Activated T-helper 2 cell treated with anti-CD3 and anti-CD28 coated beads, Interferon-gamma antibody, Interleukin-2, Interleukin-4, amounts not matched to agents 10 μg/mL and 5 μg/mL and 100 μg/mL, durations not matched to agents 14 hours and 24 hours and 36 hours (primary cell): ENCODE results near the gene RNF19B. TPM values are rescaled to one million over a fixed set of nuclear protein-coding genes. Genes with fewer than 3 reads are reported as not detected.
"Not testable (repeated sequence)": the region's sequence is repeated elsewhere in the genome, so short reads cannot be mapped to it uniquely, and the experiment has no call there.

Experiments
- DNase-seq: peaks from one replicate; pipeline ENCODE4 v3.0.0; 2021; ENCODE audit warnings: low spot score
- H3K27ac Mint-ChIP-seq: one replicate; pipeline ENCODE4 v1.8.0; 2021; ENCODE audit warnings: mixed read lengths
- H3K27me3 Mint-ChIP-seq: one replicate; pipeline ENCODE4 v1.8.0; 2021; ENCODE audit warnings: low read depth, mixed read lengths
- H3K36me3 Mint-ChIP-seq: one replicate; pipeline ENCODE4 v1.8.0; 2021; ENCODE audit warnings: low read depth, mixed read lengths
- H3K4me1 Mint-ChIP-seq: one replicate; pipeline ENCODE4 v1.8.0; 2021; ENCODE audit warnings: low read depth, mixed read lengths
- H3K4me3 Mint-ChIP-seq: one replicate; pipeline ENCODE4 v1.8.0; 2021; ENCODE audit warnings: low read depth, mild to moderate bottlenecking, moderate library complexity, mixed read lengths
- H3K9me3 Mint-ChIP-seq: one replicate; pipeline ENCODE4 v1.8.0; 2021; ENCODE audit warnings: mixed read lengths
- intact Hi-C: fragments of 100-400 bp; cut with micrococcal nuclease; formaldehyde crosslinking; loops from one replicate; pipeline ENCODE4 v1.15.1; 2023
- total RNA-seq: library from RNA; stranded (reverse); gene quantifications from 2 replicates; pipeline ENCODE4 v1.2.3, GENCODE V29; 2022

RNF19B gene
- total RNA-seq, 1 donor from 2014 or later, result 50.4 TPM

GRCh38 chr1:32915766-32916706 lies 48.6 kb downstream of the RNF19B start:
- Mint-ChIP-seq H3K4me1 (peaks cover 14% of the 10 kb centered on the region), H3K36me3 (no peaks in the 10 kb centered on the region), H3K27ac (no peak overlapping the region), H3K9me3 (no peaks in the 10 kb centered on the region), H3K27me3 (peaks cover 16% of the 10 kb centered on the region), H3K4me3 (no peak overlapping the region)
- intact Hi-C loops, result no loop called here
- DNase-seq, result no peak

- Mint-ChIP-seq H3K4me3 (no peak overlapping the region), H3K27ac (no peak overlapping the region), H3K27me3 (peaks cover 11% of the 10 kb centered on the region), H3K4me1 (no peaks in the 10 kb centered on the region), H3K36me3 (no peaks in the 10 kb centered on the region), H3K9me3 (no peaks in the 10 kb centered on the region)
- no peak for DNase-seq
- intact Hi-C loops, result no loop called here
These were observed 54.3 kb downstream of the RNF19B start for GRCh38 chr1:32910319-32910718.

GRCh38 chr1:32907435-32907834 lies 57.2 kb downstream of the RNF19B start:
- Mint-ChIP-seq H3K4me3 (no peak overlapping the region), H3K36me3 (no peaks in the 10 kb centered on the region), H3K9me3 (no peaks in the 10 kb centered on the region), H3K27me3 (peaks cover 23% of the 10 kb centered on the region), H3K27ac (no peak overlapping the region), H3K4me1 (no peaks in the 10 kb centered on the region)
- DNase-seq, result no peak
- intact Hi-C loops, result no loop called here

GRCh38 chr1:32906654-32907053 lies 58.0 kb downstream of the RNF19B start:
- H3K27ac Mint-ChIP-seq, result no peak overlapping the region
- intact Hi-C loops, result no loop called here
- no peak overlapping the region for H3K4me3 Mint-ChIP-seq
- DNase-seq, result no peak
- H3K9me3 Mint-ChIP-seq, result no peaks in the 10 kb centered on the region
- H3K36me3 Mint-ChIP-seq, result no peaks in the 10 kb centered on the region
- H3K27me3 Mint-ChIP-seq, result peaks cover 29% of the 10 kb centered on the region
- H3K4me1 Mint-ChIP-seq, result no peaks in the 10 kb centered on the region

- H3K4me1 Mint-ChIP-seq, H3K27ac Mint-ChIP-seq, H3K9me3 Mint-ChIP-seq, H3K36me3 Mint-ChIP-seq, DNase-seq, intact Hi-C loops, H3K4me3 Mint-ChIP-seq: not testable (repeated sequence)
- H3K27me3 Mint-ChIP-seq, result peaks cover 35% of the 10 kb centered on the region
These were observed 59.0 kb downstream of the RNF19B start for GRCh38 chr1:32905588-32905987.

- H3K27me3 Mint-ChIP-seq, result peaks cover 38% of the 10 kb centered on the region
- H3K4me1 Mint-ChIP-seq, result no peaks in the 10 kb centered on the region
- H3K27ac Mint-ChIP-seq, result no peak overlapping the region
- no peak for DNase-seq
- intact Hi-C loops, result no loop called here
- H3K4me3 Mint-ChIP-seq, result no peak overlapping the region
- no peaks in the 10 kb centered on the region for H3K9me3 Mint-ChIP-seq
- no peaks in the 10 kb centered on the region for H3K36me3 Mint-ChIP-seq
These were observed 59.8 kb downstream of the RNF19B start for GRCh38 chr1:32904797-32905196.

DNA sequence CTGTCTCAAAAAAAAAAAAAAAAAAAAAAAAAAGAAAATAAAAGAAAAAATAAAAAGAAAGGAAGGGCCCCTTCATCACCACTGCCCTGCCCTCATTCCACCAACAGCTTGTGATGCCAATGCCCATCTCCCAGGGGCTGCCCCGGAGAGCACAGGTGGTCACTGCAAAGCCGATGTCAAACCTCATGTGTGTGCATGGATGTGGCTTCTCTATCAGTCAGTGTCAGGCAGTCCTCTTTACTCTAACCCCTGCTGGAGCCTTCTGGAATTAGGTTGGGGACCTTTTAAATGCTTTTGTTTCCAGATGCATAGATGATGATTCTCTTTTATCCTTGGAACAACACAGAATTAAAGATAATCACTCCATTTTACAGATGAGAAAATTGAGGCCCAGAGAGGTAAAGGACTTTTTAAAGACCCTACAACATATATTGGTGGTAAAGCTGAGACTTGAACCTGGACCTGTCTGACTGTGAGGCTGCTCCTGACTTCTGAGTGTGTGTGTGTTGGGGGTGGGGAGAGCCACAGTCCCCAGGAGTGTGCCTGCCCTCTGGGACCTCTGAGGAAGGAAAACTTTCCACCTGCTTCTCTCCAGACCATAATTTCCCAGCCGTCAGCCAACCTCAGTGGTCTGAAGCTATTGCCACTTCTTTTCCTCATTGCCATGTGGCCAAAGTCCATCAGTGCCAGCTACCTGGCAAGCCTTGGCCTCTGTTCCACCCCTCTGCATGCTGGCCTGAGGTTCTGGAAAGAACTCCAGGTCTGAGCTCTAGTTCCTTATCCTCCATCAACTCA lies 60.4 kb downstream of the RNF19B start:
- no peaks in the 10 kb centered on the region for H3K36me3 Mint-ChIP-seq
- no peak overlapping the region for H3K27ac Mint-ChIP-seq
- intact Hi-C loops, result no loop called here
- peaks cover 41% of the 10 kb centered on the region for H3K27me3 Mint-ChIP-seq
- no peaks in the 10 kb centered on the region for H3K9me3 Mint-ChIP-seq
- H3K4me3 Mint-ChIP-seq, result no peak overlapping the region
- DNase-seq, result no peak
- H3K4me1 Mint-ChIP-seq, result no peaks in the 10 kb centered on the region

- Mint-ChIP-seq H3K27ac (no peak overlapping the region), H3K4me3 (peak overlapping the region; percentile 60), H3K4me1 (no peaks in the 10 kb centered on the region), H3K9me3 (no peaks in the 10 kb centered on the region), H3K36me3 (no peaks in the 10 kb centered on the region), H3K27me3 (peaks cover 48% of the 10 kb centered on the region)
- intact Hi-C loops, result no loop called here
- DNase-seq, result no peak
These were observed 62.1 kb downstream of the RNF19B start for GRCh38 chr1:32902535-32902920.

DNA sequence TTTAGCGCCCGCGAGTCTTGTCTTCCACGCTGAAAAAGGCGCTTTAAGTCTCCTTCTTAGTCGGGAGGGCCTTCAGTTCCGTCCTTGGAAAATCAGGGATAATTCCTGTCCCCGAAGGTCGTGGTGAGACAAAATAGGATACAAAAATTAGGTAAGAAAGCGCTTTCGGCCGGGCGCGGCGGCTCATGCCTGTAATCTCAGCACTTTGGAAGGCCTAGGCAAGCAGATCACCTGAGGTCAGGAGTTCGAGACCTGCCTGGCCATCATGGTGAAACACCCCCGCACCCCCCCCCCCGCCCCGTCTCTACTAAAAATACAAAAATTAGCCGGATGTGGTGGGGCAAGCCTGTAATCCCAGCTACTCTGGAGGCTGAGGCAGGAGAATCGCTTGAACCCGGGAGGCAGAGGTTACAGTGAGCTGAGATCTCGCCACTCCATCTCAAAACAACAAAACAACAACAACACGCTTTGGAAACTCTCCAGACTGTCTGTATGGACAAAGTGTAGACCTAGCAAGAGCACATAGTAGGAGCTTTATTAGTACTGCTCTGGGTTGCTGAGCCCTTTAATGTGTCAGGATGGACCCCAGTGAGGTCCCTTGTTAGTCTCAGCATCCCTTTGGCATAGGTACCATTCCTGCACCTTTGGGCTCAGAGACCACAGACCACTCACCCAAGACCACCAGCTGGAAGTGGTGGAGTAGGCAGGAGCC lies 62.6 kb downstream of the RNF19B start:
- Mint-ChIP-seq H3K27ac (no peak overlapping the region), H3K36me3 (no peaks in the 10 kb centered on the region), H3K4me1 (no peaks in the 10 kb centered on the region), H3K4me3 (peak overlapping the region; percentile 71), H3K9me3 (no peaks in the 10 kb centered on the region), H3K27me3 (peaks cover 53% of the 10 kb centered on the region)
- DNase-seq, result no peak
- intact Hi-C loops, result no loop called here

DNA sequence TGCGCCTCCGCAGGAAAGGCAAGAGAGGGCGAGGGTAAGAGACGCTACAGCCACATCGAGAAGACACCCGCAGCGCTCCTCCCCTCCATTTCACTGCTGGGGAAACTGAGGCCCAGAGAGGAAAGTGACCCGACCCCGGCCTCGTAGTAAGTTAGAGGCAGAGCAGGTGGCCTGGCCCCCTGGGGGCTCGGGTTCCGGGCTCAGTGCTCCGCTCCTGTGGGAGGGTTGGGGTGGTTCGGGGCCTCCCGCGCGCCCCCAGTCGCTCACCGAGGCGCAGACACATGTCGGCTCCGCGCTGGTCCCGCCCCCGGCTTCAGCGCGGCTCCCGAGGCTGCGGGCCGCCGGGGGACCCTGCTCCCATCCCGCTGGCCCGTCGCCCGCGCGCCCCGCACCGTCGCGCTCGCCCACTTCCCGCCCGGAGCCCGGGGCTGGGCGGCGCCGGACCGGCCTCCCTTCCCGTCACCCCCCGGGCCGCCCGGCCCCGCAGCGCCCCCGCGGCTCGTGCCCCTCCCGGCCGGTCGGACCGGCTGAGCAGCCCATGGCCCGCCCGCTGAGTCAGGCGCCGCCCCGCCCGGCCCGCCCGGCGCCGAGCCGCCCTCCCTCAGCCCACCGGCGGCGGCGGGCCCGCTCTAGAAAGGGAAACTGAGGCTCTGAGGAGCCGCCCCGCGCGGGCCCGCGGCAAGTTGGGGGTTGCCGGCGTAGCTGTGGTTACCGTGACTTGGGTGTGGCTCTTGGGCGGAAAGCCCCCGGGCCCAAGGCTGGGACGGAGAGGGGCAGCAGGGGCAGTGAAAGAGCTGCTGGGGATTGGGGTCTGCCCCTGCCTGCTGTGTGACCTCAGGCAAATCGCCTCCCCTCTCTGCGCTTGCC lies 63.4 kb downstream of the RNF19B start, which contains the start of gene TMEM54:
Gene TMEM54, minus strand, starts transcription at position 434 of the 867 bp plus-strand sequence. Its CDS starts 151 bp downstream, at position 283.
- Mint-ChIP-seq H3K27me3 (peaks cover 53% of the 10 kb centered on the region), H3K9me3 (no peaks in the 10 kb centered on the region), H3K4me1 (no peaks in the 10 kb centered on the region), H3K4me3 (peak within 1 kb of the TSS; percentile 71), H3K36me3 (no peaks in the 10 kb centered on the region), H3K27ac (no peak within 1 kb of the TSS)
- intact Hi-C loops, result no loop called here
- no peak for DNase-seq

DNA sequence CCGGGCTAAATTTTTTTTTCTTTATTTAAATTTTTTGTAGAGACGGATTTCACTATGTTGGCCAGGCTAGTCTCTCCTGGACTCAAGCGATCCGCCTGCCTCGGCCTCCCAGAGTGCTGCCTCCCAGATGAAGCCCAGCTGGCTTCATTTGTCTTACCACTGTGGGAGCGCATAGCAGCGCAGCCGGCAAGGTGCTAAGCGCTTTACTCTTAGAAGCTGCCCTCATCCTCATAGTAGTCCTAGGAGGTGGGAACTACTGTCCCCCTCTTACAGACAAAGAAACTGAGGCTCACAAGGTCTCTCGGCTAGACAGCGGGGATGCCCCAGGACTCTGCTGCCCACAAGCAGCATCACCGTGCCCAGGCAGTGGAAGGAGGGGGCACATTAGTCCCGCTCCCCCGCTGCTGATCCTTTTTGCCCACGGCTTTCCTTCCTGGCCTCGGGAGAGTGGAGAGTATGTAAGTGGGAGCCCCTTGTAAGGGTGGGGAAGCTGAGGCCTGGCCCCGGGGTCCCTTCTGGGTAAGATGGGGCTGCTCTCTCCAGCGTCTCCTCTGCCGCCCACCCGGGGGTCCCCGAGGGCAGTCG lies 64.1 kb downstream of the RNF19B start:
- peak overlapping the region; percentile 34 for H3K4me3 Mint-ChIP-seq
- no peaks in the 10 kb centered on the region for H3K4me1 Mint-ChIP-seq
- no peaks in the 10 kb centered on the region for H3K36me3 Mint-ChIP-seq
- H3K27ac Mint-ChIP-seq, result no peak overlapping the region
- intact Hi-C loops, result no loop called here
- peaks cover 56% of the 10 kb centered on the region for H3K27me3 Mint-ChIP-seq
- H3K9me3 Mint-ChIP-seq, result no peaks in the 10 kb centered on the region
- no peak for DNase-seq
